Panc1 (cell line): ENCODE data around the gene SPACA7.

Source experiments
- POLR2AphosphoS5 ChIP-seq: IDR thresholded peaks from 2 replicates; pipeline ENCODE4 v1.6.1; 2012; ENCODE audit warnings: mild to moderate bottlenecking, low read depth, low read length, moderate library complexity
- SIN3A ChIP-seq: IDR thresholded peaks from 2 replicates; pipeline ENCODE4 v1.6.1; 2012; ENCODE audit warnings: low read depth, mild to moderate bottlenecking, low read length, moderate library complexity, borderline replicate concordance; ENCODE audit not compliant: insufficient read depth
- TF ChIP-seq, protein P1 (sequence below): fragments of 450-650 bp; IDR thresholded peaks from 2 replicates; pipeline ENCODE4 v1.5.1; 2017; ENCODE audit warnings: mild to moderate bottlenecking
- TF ChIP-seq, protein P2 (sequence below), 2 experiments: IDR thresholded peaks; 2 replicates each; pipeline ENCODE4 v1.6.1; 2011 to 2012; ENCODE audit warnings: low read depth in 2 of 2, control low read depth in 1 of 2, low read length in 1 of 2, mild to moderate bottlenecking in 1 of 2, moderate library complexity in 1 of 2; ENCODE audit not compliant: insufficient read depth in 1 of 2

DNA sequence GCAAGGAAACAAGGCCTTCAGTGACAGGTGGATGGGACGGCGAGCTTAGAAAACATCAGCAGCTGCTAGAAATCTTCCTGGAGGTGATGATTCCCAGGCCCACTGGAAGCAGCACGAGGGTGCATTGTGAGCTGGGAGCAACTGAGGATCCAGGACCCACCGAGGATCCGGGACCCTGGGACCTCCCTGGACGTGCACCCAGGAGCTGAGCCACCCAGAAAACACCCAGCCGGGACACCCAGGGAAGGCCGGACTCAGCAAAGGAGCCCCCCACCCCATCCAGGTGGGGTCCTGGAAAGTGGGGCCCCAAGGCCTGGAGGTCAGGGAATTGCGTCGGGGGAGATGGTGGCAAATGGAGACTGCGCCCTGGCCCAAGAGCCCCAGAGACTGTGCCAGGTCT lies 22.3 kb upstream of the SPACA7 start:
- no peak for TF ChIP-seq POLR2AphosphoS5
- TF ChIP-seq, protein P1, sequence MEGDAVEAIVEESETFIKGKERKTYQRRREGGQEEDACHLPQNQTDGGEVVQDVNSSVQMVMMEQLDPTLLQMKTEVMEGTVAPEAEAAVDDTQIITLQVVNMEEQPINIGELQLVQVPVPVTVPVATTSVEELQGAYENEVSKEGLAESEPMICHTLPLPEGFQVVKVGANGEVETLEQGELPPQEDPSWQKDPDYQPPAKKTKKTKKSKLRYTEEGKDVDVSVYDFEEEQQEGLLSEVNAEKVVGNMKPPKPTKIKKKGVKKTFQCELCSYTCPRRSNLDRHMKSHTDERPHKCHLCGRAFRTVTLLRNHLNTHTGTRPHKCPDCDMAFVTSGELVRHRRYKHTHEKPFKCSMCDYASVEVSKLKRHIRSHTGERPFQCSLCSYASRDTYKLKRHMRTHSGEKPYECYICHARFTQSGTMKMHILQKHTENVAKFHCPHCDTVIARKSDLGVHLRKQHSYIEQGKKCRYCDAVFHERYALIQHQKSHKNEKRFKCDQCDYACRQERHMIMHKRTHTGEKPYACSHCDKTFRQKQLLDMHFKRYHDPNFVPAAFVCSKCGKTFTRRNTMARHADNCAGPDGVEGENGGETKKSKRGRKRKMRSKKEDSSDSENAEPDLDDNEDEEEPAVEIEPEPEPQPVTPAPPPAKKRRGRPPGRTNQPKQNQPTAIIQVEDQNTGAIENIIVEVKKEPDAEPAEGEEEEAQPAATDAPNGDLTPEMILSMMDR, result no peak
- TF ChIP-seq, protein P2, sequence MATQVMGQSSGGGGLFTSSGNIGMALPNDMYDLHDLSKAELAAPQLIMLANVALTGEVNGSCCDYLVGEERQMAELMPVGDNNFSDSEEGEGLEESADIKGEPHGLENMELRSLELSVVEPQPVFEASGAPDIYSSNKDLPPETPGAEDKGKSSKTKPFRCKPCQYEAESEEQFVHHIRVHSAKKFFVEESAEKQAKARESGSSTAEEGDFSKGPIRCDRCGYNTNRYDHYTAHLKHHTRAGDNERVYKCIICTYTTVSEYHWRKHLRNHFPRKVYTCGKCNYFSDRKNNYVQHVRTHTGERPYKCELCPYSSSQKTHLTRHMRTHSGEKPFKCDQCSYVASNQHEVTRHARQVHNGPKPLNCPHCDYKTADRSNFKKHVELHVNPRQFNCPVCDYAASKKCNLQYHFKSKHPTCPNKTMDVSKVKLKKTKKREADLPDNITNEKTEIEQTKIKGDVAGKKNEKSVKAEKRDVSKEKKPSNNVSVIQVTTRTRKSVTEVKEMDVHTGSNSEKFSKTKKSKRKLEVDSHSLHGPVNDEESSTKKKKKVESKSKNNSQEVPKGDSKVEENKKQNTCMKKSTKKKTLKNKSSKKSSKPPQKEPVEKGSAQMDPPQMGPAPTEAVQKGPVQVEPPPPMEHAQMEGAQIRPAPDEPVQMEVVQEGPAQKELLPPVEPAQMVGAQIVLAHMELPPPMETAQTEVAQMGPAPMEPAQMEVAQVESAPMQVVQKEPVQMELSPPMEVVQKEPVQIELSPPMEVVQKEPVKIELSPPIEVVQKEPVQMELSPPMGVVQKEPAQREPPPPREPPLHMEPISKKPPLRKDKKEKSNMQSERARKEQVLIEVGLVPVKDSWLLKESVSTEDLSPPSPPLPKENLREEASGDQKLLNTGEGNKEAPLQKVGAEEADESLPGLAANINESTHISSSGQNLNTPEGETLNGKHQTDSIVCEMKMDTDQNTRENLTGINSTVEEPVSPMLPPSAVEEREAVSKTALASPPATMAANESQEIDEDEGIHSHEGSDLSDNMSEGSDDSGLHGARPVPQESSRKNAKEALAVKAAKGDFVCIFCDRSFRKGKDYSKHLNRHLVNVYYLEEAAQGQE (IDR thresholded peaks at IDR 0.05; ENCODE audit: insufficient read depth in 1 of 2, low read depth in 2 of 2, low read length in 1 of 2), result no peak
- TF ChIP-seq SIN3A, result no peak
